DMS 273 (cell line): ENCODE results near the gene SEMA3F.
"Not testable (repeated sequence)": the region's sequence is repeated elsewhere in the genome, so short reads cannot be mapped to it uniquely, and the experiment has no call there.

Experiments
- DNase-seq: peaks from one replicate; lab custom pipeline; 2025; ENCODE audit not compliant: unreplicated experiment; lab: John Stamatoyannopoulos, UW

Gene SEMA3F

DNA sequence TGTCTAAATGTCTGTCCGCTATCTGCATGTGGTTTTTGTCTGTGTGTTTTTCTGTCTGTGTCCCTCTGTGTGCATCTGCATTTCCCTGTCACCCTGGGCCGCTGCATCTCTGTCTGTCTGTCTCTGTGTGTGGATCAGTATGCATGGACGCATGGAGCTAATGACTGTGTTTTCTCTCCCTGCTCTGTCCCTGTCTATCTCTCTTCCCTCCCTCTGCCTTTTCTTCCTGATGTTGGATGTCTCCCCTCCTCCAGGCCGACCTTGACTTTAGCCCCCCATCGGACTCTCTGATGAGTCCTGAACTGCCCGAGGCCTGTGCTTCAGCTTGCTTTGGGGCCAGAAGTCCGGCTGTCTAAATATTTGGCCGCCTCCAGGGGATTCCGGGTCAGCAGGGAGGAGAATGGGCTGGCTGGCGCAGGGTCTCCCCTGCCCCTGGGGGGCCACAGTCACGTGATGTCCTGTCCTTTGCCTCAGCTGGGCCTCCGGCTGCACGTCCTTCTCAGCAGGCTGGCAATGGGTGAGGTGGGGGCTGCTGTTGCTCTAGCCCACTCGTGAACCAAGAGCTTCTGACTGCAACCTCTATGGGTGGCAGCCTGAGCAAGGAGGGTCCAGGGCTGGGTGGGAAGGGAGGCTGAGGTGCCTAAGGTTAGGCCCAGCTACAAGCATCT lies 53.7 kb downstream of the SEMA3F start:
- no peak for DNase-seq

DNA sequence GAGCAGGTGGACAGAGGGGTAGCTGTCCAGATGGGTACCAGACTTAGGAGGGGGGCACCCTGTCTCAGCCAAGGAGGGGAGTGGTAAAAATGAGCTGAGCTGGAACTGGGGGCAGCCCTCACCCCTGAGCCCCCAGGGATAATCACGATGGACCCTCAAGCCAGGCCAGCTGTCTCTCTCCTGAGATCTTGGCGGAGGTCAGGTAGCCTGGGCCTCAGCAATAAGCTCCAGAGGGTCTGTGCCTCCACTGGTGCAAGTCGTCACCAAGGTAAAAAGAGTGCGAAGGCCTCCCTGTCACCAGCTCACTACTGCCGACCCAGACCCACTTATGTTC lies 55.0 kb downstream of the SEMA3F start:
- DNase-seq = no peak

DNA sequence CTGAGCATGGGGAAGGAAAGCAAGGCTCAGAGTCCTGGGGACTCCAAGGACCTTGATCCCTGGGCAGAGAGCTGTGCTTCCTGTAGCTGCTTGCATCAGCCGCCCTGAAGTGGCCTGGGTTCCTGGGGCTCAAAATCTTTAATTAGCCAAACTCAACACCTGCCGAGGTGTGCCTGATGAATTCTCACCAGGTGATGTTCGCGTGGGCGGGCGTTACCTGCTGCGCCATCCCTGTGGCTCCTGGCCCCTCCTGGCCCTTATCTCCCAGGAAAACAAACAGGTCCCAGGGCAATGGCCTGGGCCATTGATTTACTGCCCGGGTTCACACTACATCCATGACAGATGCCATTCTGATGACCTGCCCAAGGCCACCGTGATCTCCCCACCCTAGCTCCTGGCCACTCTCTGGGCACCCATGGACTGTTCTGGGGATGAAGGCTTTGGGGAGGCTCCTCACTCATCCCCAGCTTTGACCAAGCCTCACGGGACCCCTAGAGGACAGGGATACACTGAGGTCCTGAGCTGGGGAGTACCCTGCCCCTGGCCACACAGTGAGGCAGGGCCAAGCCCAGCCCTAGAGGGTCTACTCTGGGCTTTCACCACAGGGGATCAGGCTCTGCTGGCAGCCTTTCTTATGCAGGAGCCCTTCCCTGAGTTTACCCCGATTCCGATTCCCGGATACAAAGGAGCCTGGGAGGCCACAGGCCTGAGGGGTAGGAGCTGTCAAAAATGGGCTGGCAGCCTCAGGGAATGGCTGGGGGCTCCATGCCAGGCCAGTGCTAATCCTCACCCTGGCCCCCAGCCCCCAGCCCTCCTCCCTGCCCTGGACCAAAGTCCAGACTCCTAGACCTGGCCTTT lies 55.6 kb downstream of the SEMA3F start:
- DNase-seq = no peak

GRCh38 chr3:50211368-50211717 lies 56.2 kb downstream of the SEMA3F start:
- DNase-seq = not testable (repeated sequence)

DNA sequence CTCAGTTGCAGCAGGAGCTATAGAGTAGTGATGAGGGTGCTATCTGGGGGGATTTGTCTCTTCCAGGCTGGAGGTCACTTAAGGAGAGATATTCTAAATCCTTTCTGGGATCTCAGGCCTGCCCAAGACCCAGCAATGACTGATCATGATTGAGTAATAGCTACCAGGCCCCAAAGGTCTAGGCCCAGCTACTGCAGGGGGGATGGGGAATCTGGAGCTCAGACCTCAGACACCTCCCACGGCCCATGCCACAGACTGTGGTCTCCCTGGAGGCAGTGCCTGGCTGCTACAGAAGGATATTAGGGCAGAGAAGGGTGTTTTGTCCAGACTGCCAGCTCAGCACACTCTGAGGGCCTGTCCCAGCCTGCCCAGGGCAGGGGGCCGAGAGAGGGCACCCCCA lies 56.8 kb downstream of the SEMA3F start:
- no peak for DNase-seq

GRCh38 chr3:50212502-50212901 lies 57.4 kb downstream of the SEMA3F start:
- DNase-seq = no peak

DNA sequence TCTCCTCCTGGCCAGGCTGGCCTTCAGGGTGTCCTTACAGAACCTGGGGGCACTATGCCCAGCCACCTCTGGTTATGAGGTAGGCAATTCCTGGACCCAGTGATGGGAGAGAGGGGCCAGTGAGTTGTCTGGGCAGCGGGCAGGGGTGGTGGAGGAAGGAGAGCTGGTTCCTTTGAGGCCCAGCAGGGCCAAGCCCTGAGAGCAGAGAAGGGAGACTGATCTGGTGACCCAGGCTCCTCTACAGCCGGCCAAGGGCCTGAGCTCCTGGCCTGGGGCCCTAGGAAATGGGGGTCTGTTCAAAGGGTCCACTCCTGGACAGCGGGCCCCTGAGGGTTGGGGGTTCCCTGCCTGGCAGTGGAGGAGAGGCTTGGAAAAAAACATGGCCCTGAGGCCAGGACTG lies 57.8 kb downstream of the SEMA3F start:
- no peak for DNase-seq

DNA sequence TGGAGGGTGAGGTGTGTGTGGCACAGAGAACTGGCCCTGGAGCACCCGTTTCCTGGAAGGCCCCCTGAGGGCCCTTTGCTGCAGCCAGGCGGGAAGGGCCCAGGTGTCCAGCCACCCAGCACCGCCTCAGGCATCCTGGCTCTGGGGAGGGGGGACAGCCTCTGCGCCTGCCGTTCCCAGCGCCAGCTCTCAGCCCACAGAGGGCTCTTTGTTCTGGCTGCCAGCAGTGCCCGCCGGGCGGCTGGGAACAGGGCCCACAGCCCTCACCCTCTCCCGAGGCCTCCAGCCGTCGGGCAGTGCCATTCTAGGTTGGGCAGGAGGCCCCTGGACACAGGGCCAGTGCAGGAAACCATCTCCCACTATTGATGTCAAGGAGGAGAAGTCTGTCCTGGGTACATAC lies 58.2 kb downstream of the SEMA3F start:
- no peak for DNase-seq

- no peak for DNase-seq
These were observed 59.7 kb downstream of the SEMA3F start for GRCh38 chr3:50214824-50215223.

- DNase-seq = no peak
These were observed 60.4 kb downstream of the SEMA3F start for GRCh38 chr3:50215529-50215928.

GRCh38 chr3:50217681-50218080 lies 62.6 kb downstream of the SEMA3F start:
- no peak for DNase-seq

DNA sequence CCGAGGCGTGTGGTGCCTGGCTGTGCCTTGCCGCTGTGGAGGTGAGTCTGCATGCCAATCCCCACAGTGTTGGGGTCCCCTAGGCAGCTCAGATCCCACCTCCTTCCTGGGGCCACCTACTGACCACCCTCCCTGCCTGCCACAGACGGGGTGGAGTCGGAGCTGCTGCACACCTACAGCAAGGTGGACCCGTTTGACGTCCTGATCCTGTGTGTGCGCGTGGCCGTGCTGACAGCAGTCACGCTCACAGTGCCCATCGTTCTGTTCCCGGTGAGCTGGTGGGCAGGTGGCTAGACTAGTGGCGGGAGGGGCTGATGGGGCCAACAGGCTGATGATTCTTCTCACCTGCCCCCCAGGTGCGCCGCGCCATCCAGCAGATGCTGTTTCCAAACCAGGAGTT lies 63.3 kb downstream of the SEMA3F start:
- DNase-seq = no peak

- no peak for DNase-seq
These were observed 64.2 kb downstream of the SEMA3F start for GRCh38 chr3:50219285-50219684.

DNA sequence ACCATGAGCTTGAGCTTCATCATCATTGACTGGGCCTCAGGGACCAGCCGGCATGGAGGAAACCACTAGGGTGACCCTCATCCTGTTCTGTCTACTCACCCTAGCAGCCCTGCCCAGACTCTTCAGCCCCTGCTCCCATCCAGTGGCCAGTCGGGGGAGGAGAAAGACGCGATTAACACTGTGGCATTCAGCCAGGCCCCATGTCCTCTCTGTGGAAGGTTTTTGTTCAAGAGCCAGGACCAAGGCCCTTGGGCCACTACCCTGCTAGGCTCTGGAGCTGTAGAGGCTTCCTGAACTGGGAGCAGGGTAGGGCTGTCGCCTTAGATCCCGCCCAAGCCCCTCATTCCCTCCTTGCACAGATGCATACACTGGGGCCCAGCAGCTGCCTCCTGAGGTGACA lies 65.0 kb downstream of the SEMA3F start:
- no peak for DNase-seq

- no peak for DNase-seq
These were observed 65.9 kb downstream of the SEMA3F start for GRCh38 chr3:50221051-50221410.

DNA sequence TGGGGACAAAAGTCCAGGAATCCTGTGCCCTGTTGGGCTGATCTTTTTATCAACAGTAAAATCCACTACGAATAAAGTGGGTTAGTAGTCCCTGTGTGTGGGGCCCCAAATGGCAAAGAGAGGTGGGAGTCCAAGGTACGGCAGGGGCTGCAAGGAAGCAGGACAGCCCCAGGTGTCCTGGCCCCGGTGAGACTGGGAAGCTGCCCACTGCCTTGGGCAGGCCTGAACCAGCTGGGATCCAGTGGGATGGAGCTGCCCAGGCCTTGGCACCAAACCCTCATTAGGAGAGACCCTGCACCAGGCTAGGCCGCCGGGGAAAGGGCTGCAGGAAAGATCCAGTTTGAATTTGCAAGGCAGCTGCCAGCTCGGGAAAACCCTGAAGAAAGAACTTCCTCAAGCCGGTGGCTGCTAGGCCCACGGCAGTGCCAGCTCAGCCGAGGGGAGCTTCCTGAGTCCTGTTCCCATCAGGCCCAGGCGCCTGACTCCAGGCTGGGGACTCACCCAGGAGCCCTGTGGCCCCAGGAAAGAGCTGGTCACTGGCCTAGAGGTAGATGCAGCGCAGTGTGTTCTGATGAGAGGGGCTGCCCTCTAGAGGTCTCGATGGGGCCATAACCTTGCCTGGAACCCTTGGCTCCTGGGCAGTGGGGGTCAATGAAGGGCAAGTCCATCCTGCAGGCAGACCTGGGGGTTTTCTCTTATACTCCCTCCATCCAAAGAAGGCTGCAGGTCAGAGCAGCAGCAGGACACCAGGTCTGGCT lies 66.5 kb downstream of the SEMA3F start:
- DNase-seq = no peak

GRCh38 chr3:50222169-50222528 lies 67.0 kb downstream of the SEMA3F start:
- DNase-seq = no peak

DNA sequence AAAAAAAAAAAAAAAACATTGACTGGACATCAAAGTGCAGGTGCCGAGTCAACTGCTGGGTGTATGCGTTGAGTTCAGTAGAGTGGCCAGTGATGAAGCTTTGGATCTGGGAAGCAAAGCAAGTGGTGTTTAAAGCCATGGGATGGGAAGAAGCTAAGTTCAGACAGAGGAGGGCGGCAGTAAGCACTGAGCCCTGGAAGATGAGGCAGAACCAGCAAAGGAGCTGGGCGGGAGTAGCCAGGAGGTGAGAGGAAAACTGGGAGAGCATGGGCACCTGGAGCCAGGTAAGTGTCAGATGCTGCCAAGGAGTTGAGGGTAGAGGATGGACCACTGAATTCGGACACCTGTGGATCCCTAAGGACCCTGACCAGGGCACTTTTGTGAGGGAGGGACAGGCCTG lies 69.5 kb downstream of the SEMA3F start:
- no peak for DNase-seq

GRCh38 chr3:50226888-50227389 lies 71.8 kb downstream of the SEMA3F start:
- DNase-seq = peak; percentile 65

- DNase-seq = peak; percentile 95
These were observed 72.5 kb downstream of the SEMA3F start for GRCh38 chr3:50227390-50228183.

- DNase-seq = not testable (repeated sequence)
These were observed 73.2 kb downstream of the SEMA3F start for GRCh38 chr3:50228184-50228763.
